GM12878 (cell line): ENCODE measurements around the gene CD177. TPM values are rescaled to one million over a fixed set of nuclear protein-coding genes. Genes with fewer than 3 reads are reported as not detected.
"Not testable (repeated sequence)": the region's sequence is repeated elsewhere in the genome, so short reads cannot be mapped to it uniquely, and the experiment has no call there.

Source experiments
- ATAC-seq: fragments of 200-7000 bp; cut with Tn5 transposase; 3 replicates; pipeline ENCODE4 v1.9.1; 2020; ENCODE audit warnings: mild to moderate bottlenecking, moderate library complexity
- BruUV-seq: library from RNA; stranded (reverse); fragments of 400-500 nt; replicated peaks from 2 replicates; lab custom pipeline; 2021; lab: Mats Ljungman, UMichigan
- CTCF ChIA-PET: fragments of 300-600 bp; sonication (Branson Sonifier 250); formaldehyde crosslinking; extraction: SDS; loops from one replicate; lab custom pipeline; 2021; ENCODE audit warnings: inconsistent platforms; lab: Yijun Ruan, JAX
- POLR2A ChIA-PET: fragments of 350-600 bp; formaldehyde crosslinking; extraction: SDS; loops from one replicate; lab custom pipeline; 2021; ENCODE audit warnings: inconsistent platforms; lab: Charles Lee
- RAD21 ChIA-PET: fragments of 300-600 bp; sonication (Branson Sonifier 250); formaldehyde crosslinking; loops from one replicate; lab custom pipeline; 2023; ENCODE audit warnings: antibody characterized with exemption; ENCODE audit not compliant: unreplicated experiment; lab: Charles Lee
- SMC1A ChIA-PET: fragments of 300-600 bp; sonication (Branson Sonifier 250); formaldehyde crosslinking; loops from one replicate; lab custom pipeline; 2023; ENCODE audit not compliant: unreplicated experiment, uncharacterized antibody; lab: Charles Lee
- DNase-seq: peaks from one replicate; pipeline ENCODE4 v3.0.0-alpha.2; 2011; ENCODE audit warnings: low read depth, low spot score
- FAIRE-seq: peaks from 3 replicates; lab custom pipeline; 2011; peaks lifted over from hg19 to GRCh38; lab: Jason Lieb, UNC
- H2AFZ ChIP-seq: 2 replicates; pipeline ENCODE4 v1.6.0; 2011; ENCODE audit warnings: low read depth, low read length, control low read depth; ENCODE audit not compliant: control insufficient read depth
- H3K27ac ChIP-seq: 2 replicates; pipeline ENCODE4 v1.5.1; 2011; ENCODE audit warnings: control low read depth; ENCODE audit not compliant: control insufficient read depth, insufficient read depth
- H3K27me3 ChIP-seq, 2 experiments: replicated peaks in 1 of 2; 2 replicates each; pipeline versions ENCODE4 v1.6.0 to v1.6.1; 2011; ENCODE audit warnings: low read length in 1 of 2; ENCODE audit not compliant: control insufficient read depth in 2 of 2, insufficient read depth in 2 of 2
- H3K36me3 ChIP-seq, 2 experiments: 2 replicates each; pipeline ENCODE4 v1.5.1; 2011; ENCODE audit warnings: low read length in 1 of 2; ENCODE audit not compliant: control insufficient read depth in 2 of 2, insufficient read depth in 2 of 2
- H3K4me1 ChIP-seq: 2 replicates; pipeline ENCODE4 v1.6.1; 2011; ENCODE audit warnings: mild to moderate bottlenecking, low read length, moderate library complexity, mixed read lengths; ENCODE audit not compliant: control insufficient read depth, insufficient read depth
- H3K4me2 ChIP-seq: 2 replicates; pipeline ENCODE4 v1.6.0; 2011; ENCODE audit warnings: control low read depth; ENCODE audit not compliant: control insufficient read depth, insufficient read depth
- H3K4me3 ChIP-seq: fragments of 200-600 bp; sonication (generic); 2 replicates; pipeline ENCODE4 v1.5.1; 2016
- H3K79me2 ChIP-seq: 2 replicates; pipeline ENCODE4 v1.6.0; 2011; ENCODE audit warnings: low read length; ENCODE audit not compliant: control insufficient read depth, insufficient read depth
- H3K9ac ChIP-seq: 2 replicates; pipeline ENCODE4 v1.8.0; 2011; ENCODE audit warnings: low read length, control low read depth, mixed read lengths; ENCODE audit not compliant: control insufficient read depth, insufficient read depth
- H3K9me3 ChIP-seq: replicated peaks from 3 replicates; pipeline ENCODE4 v1.5.1; 2011; ENCODE audit warnings: mild to moderate bottlenecking, low read length; ENCODE audit not compliant: control insufficient read depth, insufficient read depth
- H4K20me1 ChIP-seq: 2 replicates; pipeline ENCODE4 v1.6.0; 2011; ENCODE audit not compliant: control insufficient read depth, insufficient read depth
- IKZF2 ChIP-seq, 2 experiments: fragments of 450-650 bp; IDR thresholded peaks; 2 replicates each; pipeline ENCODE4 v1.6.1; 2017; ENCODE audit warnings: mild to moderate bottlenecking in 2 of 2, moderate library complexity in 2 of 2
- KAT2A ChIP-seq: conservative IDR thresholded peaks from 2 replicates; pipeline ENCODE4 v1.6.1; 2011; ENCODE audit warnings: low read depth, low read length; ENCODE audit not compliant: control insufficient read depth
- RAD21 ChIP-seq: IDR thresholded peaks from 2 replicates; pipeline ENCODE4 v1.6.1; 2011; ENCODE audit warnings: mild to moderate bottlenecking, low read depth, low read length, moderate library complexity; ENCODE audit not compliant: insufficient read depth
- WGBS: methylation state at CpG from one replicate; pipeline ENCODE4 v1.1.6; 2016; ENCODE audit warnings: low lambda C conversion rate; ENCODE audit not compliant: insufficient replicate concordance, insufficient coverage; ENCODE audit errors: missing lambda C conversion rate; 5-methylcytosine and 5-hydroxymethylcytosine counted together
- in situ Hi-C: fragments of 300-500 bp; cut with MboI; formaldehyde crosslinking; loops from 9 replicates; pipeline ENCODE4 v1.14.3; 2018; ENCODE audit warnings: mixed read lengths
- intact Hi-C: fragments of 100-400 bp; cut with micrococcal nuclease; formaldehyde crosslinking; loops from one replicate; pipeline ENCODE4 v1.14.2; 2022; ENCODE audit not compliant: unreplicated experiment
- polyA plus RNA-seq, 11 experiments: library from polyadenylated mRNA; depleted of rRNA in 4 of 11; unstranded in 6 of 11; stranded (reverse) in 5 of 11; fragments of >200 nt; fragmentation: Nextera tagmentation in 4 of 11; fragmentation: Illumina TruSeq in 1 of 11; extraction: Ambion mirVana in 4 of 11; extraction: Trizol in 1 of 11; gene quantifications; 1 replicate in 1 of 11; 2 replicates in 10 of 11; pipeline versions ENCODE4 v1.2.1 to v1.2.3, GENCODE V29; 2011 to 2016; ENCODE audit warnings: inconsistent platforms in 2 of 11, missing spikeins in 2 of 11, low read depth in 1 of 11
- total RNA-seq, 4 experiments: library from RNA; depleted of rRNA in 3 of 4; stranded (reverse); fragments of >200 nt in 3 of 4; fragmentation: Illumina TruSeq in 1 of 4; extraction: Trizol in 1 of 4; gene quantifications; 2 replicates each; pipeline versions ENCODE4 v1.2.1 to v1.2.3, GENCODE V29; 2013 to 2021

The CD177 gene
- total and polyA plus RNA-seq, 10 of the 15 experiments (the other 5 are each of a cell fraction or from before 2014, with no cell fraction given), result not detected

- TF ChIP-seq RAD21, result no peak
- no peak for TF ChIP-seq KAT2A
- TF ChIP-seq IKZF2 (IDR thresholded peaks at IDR 0.05), result no peak
- TF ChIP-seq, all 136 proteins: peak for 0
Observed at GRCh38 chr19:43338530-43338929, 15.0 kb upstream of the CD177 start (continued).

GRCh38 chr19:43339243-43339930 is 14.1 kb upstream of the CD177 start:
- CTCF ChIA-PET, H3K9ac ChIP-seq, H3K27me3 ChIP-seq, H3K79me2 ChIP-seq, FAIRE-seq, POLR2A ChIA-PET, BruUV-seq, H3K9me3 ChIP-seq, ATAC-seq, SMC1A ChIA-PET, H4K20me1 ChIP-seq, H3K4me1 ChIP-seq, intact Hi-C loops, DNase-seq, H2AFZ ChIP-seq, H3K4me2 ChIP-seq, RAD21 ChIA-PET, H3K4me3 ChIP-seq, H3K27ac ChIP-seq, H3K36me3 ChIP-seq, in situ Hi-C loops: not testable (repeated sequence)
- WGBS, result 2% methylated on average over 6 of the region's 6 CpGs

GRCh38 chr19:43340101-43340500 is 13.4 kb upstream of the CD177 start:
- H3K4me1 ChIP-seq, H3K27me3 ChIP-seq, FAIRE-seq, H3K4me2 ChIP-seq, H3K4me3 ChIP-seq, ATAC-seq, intact Hi-C loops, H2AFZ ChIP-seq, H3K9me3 ChIP-seq, POLR2A ChIA-PET, H3K27ac ChIP-seq, H3K9ac ChIP-seq, DNase-seq, SMC1A ChIA-PET, CTCF ChIA-PET, RAD21 ChIA-PET, BruUV-seq, H4K20me1 ChIP-seq, H3K36me3 ChIP-seq, H3K79me2 ChIP-seq, in situ Hi-C loops: not testable (repeated sequence)
- WGBS, result 20% methylated on average over 2 of the region's 2 CpGs

GRCh38 chr19:43341098-43341497 is 12.4 kb upstream of the CD177 start:
- H3K4me1 ChIP-seq, H3K36me3 ChIP-seq, H3K79me2 ChIP-seq, H3K9ac ChIP-seq, POLR2A ChIA-PET, intact Hi-C loops, BruUV-seq, H3K4me3 ChIP-seq, H4K20me1 ChIP-seq, FAIRE-seq, ATAC-seq, H3K27ac ChIP-seq, RAD21 ChIA-PET, H3K27me3 ChIP-seq, CTCF ChIA-PET, SMC1A ChIA-PET, H3K4me2 ChIP-seq, in situ Hi-C loops, H3K9me3 ChIP-seq, DNase-seq, H2AFZ ChIP-seq: not testable (repeated sequence)
- 0% methylated on average over 3 of the region's 3 CpGs for WGBS
